Memory B cell (primary cell): ENCODE measurements around the gene TMEM191C.
"Not testable (repeated sequence)": the region's sequence is repeated elsewhere in the genome, so short reads cannot be mapped to it uniquely, and the experiment has no call there.

ENCODE experiments used
- ATAC-seq: fragments of 150-1000 bp; cut with Tn5 transposase; 2 replicates; pipeline ENCODE4 v1.10.0; 2021; ENCODE audit warnings: low read depth, mild to moderate bottlenecking, moderate library complexity
- DNase-seq, 2 donors: peaks; one replicate each; pipeline ENCODE4 v3.0.0; 2022; ENCODE audit warnings: low spot score in 2 of 2
- H3K27ac Mint-ChIP-seq: one replicate; pipeline ENCODE4 v1.8.0; 2022; ENCODE audit warnings: mild to moderate bottlenecking, moderate library complexity, mixed read lengths
- H3K27me3 Mint-ChIP-seq: one replicate; pipeline ENCODE4 v1.8.0; 2022; ENCODE audit warnings: mixed read lengths
- H3K36me3 Mint-ChIP-seq: one replicate; pipeline ENCODE4 v1.8.0; 2022; ENCODE audit warnings: mild to moderate bottlenecking, mixed read lengths
- H3K4me1 Mint-ChIP-seq: one replicate; pipeline ENCODE4 v1.8.0; 2022; ENCODE audit warnings: mixed read lengths
- H3K4me3 Mint-ChIP-seq: one replicate; pipeline ENCODE4 v1.8.0; 2022; ENCODE audit warnings: mild to moderate bottlenecking, moderate library complexity, mixed read lengths
- H3K9me3 Mint-ChIP-seq: one replicate; pipeline ENCODE4 v1.8.0; 2022; ENCODE audit warnings: mixed read lengths

TMEM191C gene

GRCh38 chr22:21516970-21517764 is 50.0 kb downstream of the TMEM191C start:
- not testable (repeated sequence) for H3K27ac Mint-ChIP-seq, H3K9me3 Mint-ChIP-seq, H3K4me3 Mint-ChIP-seq, DNase-seq, H3K36me3 Mint-ChIP-seq, H3K4me1 Mint-ChIP-seq, H3K27me3 Mint-ChIP-seq
- peak; percentile 87 for ATAC-seq
